Measurements from ENCODE around the gene BAZ2A. TPM values are rescaled to one million over a fixed set of nuclear protein-coding genes. Genes with fewer than 3 reads are reported as not detected.

The BAZ2A gene
- total RNA-seq, 1 experiment from 2014 or later = 126 TPM

DNA sequence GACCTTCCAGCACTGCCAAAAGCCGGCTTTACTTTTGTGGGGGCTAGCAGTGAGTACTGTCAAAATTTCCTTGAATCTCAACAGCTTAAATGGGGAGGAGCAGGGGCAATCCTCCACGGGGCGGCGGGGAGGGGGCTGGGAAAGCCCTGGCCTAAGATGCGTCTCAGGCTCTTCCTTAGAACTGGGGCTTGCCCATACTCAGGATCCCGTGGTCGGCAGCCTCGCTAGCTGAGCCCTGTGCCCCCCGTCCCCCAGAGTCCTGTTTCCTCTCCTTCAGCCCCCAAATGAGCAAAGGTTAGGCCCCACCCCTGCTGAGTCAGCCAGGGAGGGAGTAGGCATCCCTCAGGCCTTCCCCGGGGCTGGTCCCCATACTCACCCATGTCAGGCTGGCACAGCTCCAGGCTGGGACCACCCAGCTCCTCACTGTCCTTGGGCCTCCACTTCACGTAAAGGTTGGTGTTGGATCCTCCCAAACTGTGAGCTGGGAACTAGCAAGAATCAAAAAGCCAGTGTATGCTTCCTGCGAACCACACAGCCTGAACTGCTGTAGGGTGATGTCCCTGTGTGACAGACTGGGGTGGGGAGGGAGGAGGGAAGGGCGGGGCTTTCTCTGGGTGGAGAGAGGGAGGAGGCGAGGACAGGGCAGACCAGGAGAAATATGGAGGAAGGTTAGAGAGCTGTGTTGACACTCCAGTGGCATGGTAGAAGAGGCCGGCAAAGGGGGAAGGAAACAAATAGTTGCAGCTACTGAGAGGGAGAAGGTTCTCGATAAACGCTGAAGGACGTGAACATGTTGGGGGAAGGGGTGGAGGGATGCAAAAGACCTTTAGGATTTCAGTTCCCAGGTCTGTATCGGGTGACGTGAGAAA is 5.9 kb upstream of the BAZ2A start:
- Histone ChIP-seq H3K4me3 (ENCODE audit: low read depth, low read length, poor library complexity, severe bottlenecking) (peak overlapping the region; percentile 77), H3K9me3 (ENCODE audit: low read depth, low read length, poor library complexity, severe bottlenecking) (no peaks in the 10 kb centered on the region), H3K27ac (ENCODE audit: low read depth, low read length, poor library complexity, severe bottlenecking) (peak overlapping the region; percentile 78), H3K36me3 (ENCODE audit: insufficient read depth, low read length, poor library complexity, severe bottlenecking) (peaks cover 39% of the 10 kb centered on the region), H3K4me1 (ENCODE audit: insufficient read depth, low read length, poor library complexity, severe bottlenecking) (peaks cover 41% of the 10 kb centered on the region), H3K27me3 (replicated peaks; ENCODE audit: insufficient read depth, low read depth, low read length, poor library complexity) (no peaks in the 10 kb centered on the region)
- BruUV-seq (replicated peaks) = no TSS peak
- DNase-seq (ENCODE audit: low spot score) = peak; percentile 94
- intact Hi-C loops (cut with micrococcal nuclease; ENCODE audit: unreplicated experiment) = loop anchor here (5.0 to 10.0 kb wide), 3 partner anchors 124 to 521 kb away; partner anchors contain the start of genes RPL41, STAT6 and ZC3H10
- CTCF ChIA-PET = interaction anchor here (0.6 to 1.8 kb wide), 23 partner anchors 8 to 476 kb away, joined by 3 to 20 read pairs (median 4); partner anchors contain the start of genes ATP5F1B, CNPY2, NACA and PTGES3
- POLR2A ChIA-PET (ENCODE audit: low non-redundant PET) = interaction anchor here (0.9 to 1.0 kb wide), 2 partner anchors 52 to 115 kb away, joined by 3 to 4 read pairs; partner anchors contain the start of genes PTGES3 and RBMS2
- TF ChIP-seq, protein P1, sequence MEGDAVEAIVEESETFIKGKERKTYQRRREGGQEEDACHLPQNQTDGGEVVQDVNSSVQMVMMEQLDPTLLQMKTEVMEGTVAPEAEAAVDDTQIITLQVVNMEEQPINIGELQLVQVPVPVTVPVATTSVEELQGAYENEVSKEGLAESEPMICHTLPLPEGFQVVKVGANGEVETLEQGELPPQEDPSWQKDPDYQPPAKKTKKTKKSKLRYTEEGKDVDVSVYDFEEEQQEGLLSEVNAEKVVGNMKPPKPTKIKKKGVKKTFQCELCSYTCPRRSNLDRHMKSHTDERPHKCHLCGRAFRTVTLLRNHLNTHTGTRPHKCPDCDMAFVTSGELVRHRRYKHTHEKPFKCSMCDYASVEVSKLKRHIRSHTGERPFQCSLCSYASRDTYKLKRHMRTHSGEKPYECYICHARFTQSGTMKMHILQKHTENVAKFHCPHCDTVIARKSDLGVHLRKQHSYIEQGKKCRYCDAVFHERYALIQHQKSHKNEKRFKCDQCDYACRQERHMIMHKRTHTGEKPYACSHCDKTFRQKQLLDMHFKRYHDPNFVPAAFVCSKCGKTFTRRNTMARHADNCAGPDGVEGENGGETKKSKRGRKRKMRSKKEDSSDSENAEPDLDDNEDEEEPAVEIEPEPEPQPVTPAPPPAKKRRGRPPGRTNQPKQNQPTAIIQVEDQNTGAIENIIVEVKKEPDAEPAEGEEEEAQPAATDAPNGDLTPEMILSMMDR (conservative IDR thresholded peaks at IDR 0.05; ENCODE audit: low read depth, low read length) = no peak
- no peak for TF ChIP-seq EZH2 (IDR thresholded peaks at IDR 0.05; ENCODE audit: borderline replicate concordance, low read depth, low read length, poor library complexity, severe bottlenecking)

DNA sequence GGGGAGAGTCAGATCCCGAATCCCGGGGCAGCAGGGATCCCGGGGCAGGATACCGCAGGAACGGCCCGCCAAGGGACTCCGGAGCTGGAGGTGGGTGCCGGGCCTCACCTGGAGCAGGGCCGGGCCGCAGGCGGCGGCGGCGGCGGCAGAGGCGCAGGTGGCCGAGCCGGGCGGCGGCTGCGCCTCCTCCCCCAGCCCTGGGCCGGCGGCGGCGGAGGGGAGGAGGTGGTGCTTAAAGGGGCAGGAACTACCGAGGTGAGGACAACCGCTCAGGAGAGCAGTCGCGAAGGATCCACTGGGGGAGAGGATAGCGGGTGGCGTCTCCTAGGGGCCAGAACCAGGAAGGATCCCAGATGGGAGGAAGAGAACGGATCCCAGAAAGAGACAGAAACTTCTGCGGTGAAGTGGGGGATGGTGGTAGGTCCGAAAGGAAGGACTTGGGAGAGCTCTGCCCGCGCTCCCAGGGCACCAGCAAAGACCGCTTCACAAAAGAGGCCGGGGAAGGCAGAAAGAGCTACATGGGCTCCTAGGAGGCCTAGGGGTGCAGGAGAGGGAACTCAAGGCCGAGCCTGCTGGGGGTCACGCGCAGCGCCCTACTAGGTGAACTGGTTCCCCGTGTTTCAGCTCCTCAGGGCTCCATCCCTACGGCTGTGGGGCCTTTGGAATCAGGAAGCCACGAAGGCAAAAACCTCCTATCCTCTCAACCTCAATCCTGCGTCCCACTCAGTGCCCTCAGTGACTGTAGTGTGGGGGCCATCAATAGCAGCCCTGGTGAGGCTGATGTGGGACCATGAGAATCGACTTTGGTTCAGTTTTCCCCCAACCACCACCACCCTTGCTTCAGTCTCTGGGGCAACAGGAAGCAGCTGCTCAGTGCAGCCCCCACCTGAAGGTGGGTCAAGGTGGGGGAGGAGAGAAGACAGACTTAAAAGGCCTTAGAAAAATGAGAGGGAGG is 5.0 kb upstream of the BAZ2A start:
- intact Hi-C loops (cut with micrococcal nuclease; ENCODE audit: unreplicated experiment) = loop anchor here (5.0 to 10.0 kb wide), 3 partner anchors 123 to 520 kb away; partner anchors contain the start of genes RPL41, STAT6 and ZC3H10
- ChIA-PET CTCF (interaction anchor here (0.6 to 1.8 kb wide), 2 partner anchors 14 to 33 kb away, joined by 4 to 11 read pairs; no protein-coding TSS in a partner anchor), POLR2A (ENCODE audit: low non-redundant PET) (interaction anchor here (0.5 kb wide), 1 partner anchor 20 kb away, joined by 9 read pairs; no protein-coding TSS in a partner anchor)
- TF ChIP-seq, protein P1 (conservative IDR thresholded peaks at IDR 0.05; ENCODE audit: low read depth, low read length) = peak; percentile 62
- TF ChIP-seq EZH2 (IDR thresholded peaks at IDR 0.05; ENCODE audit: borderline replicate concordance, low read depth, low read length, poor library complexity, severe bottlenecking) = no peak
- peak overlapping the region; percentile 77 for H3K4me3 ChIP-seq (ENCODE audit: low read depth, low read length, poor library complexity, severe bottlenecking)
- DNase-seq (ENCODE audit: low spot score) = peak; percentile 88
- H3K36me3 ChIP-seq (ENCODE audit: insufficient read depth, low read length, poor library complexity, severe bottlenecking) = peaks cover 30% of the 10 kb centered on the region
- no peaks in the 10 kb centered on the region for H3K27me3 ChIP-seq (replicated peaks; ENCODE audit: insufficient read depth, low read depth, low read length, poor library complexity)
- no peaks in the 10 kb centered on the region for H3K9me3 ChIP-seq (ENCODE audit: low read depth, low read length, poor library complexity, severe bottlenecking)
- BruUV-seq (replicated peaks) = no TSS peak
- peaks cover 49% of the 10 kb centered on the region for H3K4me1 ChIP-seq (ENCODE audit: insufficient read depth, low read length, poor library complexity, severe bottlenecking)
- peak overlapping the region; percentile 78 for H3K27ac ChIP-seq (ENCODE audit: low read depth, low read length, poor library complexity, severe bottlenecking)

Data from A673 (cell line).